ENCODE results near the gene ADAMTSL3.

DNA sequence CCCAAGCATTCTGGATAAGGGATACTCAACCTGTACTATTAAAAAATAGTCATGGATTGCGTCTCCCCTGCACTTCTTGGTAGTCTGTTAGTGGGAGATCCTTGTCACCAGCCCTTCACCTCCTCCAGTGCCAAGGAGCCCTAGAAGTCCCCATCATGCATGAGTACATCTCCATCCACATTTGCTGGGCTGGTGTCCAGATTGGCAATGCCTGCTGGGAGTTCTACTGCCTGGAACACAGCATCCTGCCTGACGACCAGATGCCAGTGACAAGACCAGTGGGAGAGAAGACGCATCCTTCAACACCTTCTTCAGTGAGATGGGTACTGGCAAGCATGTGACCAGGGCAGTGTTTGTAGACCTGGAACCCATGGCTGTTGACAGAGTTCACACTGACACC, 85.7 kb downstream of the ADAMTSL3 start:
- TF ChIP-seq CTCF (IDR thresholded peaks at IDR 0.05): no peak
- TF ChIP-seq POLR2AphosphoS5 (IDR thresholded peaks at IDR 0.05): no peak
- TF ChIP-seq POLR2A (IDR thresholded peaks at IDR 0.05; ENCODE audit: low read depth): no peak
- TF ChIP-seq EP300 (IDR thresholded peaks at IDR 0.05): no peak

Measured in esophagus muscularis mucosa (tissue), 4 donors.